ENCODE data around the gene IFNG.

Gene IFNG

DNA sequence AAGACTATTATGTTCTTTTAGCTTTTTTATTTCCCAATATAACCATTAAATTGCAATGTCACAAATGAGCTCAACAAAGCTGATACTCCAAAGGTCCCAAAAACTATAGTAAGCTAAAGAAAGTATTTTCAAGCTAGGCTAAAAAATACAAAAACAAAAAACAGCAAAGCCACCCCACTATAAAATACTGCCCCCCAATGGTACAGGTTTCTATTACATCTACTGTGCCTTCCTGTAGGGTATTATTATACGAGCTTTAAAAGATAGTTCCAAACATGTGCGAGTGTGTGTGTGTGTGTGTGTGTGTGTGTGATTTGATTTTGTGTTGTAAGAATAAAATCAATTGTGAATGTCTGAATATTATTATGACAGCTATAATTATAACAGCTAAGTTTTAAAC, 1.1 kb downstream of the IFNG start:
- no peak for DNase-seq
- no peaks in the 10 kb centered on the region for H3K9me3 ChIP-seq
- 0 out of 2 replicates have a peak, but pooled peaks cover 1% of the 10 kb centered on the region for H3K27me3 ChIP-seq

DNA sequence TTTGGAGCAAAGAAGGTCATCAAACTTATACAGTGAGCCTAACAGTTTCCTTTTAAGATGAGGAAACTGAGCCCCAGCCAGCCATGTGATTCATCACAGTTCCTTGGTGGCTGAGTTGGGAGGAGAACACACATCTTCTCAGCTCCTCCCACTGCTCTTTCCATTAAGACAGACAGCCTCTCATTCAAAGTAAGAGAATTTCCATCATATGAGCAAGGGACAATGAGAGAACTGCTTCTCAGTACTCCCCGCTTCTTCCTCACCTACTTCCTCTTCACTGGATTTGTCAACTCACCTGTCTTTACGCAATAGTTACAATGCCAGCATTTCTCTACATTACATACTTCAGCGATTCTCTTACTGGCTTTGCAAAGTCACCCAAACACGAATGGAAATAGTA, 2.2 kb downstream of the IFNG start:
- Histone ChIP-seq H3K27me3 (no peaks in the 10 kb centered on the region), H3K4me1 (no peaks in the 10 kb centered on the region), H3K4me3 (ENCODE audit: low read depth, low read length) (no peak overlapping the region), H3K9me3 (no peaks in the 10 kb centered on the region), H3K36me3 (no peaks in the 10 kb centered on the region)
- no peak for DNase-seq
- TF ChIP-seq CTCF (IDR thresholded peaks at IDR 0.05; ENCODE audit: low read depth, low read length) = no peak

More for the DNA sequence above, 1.1 kb downstream of the IFNG start:
- TF ChIP-seq CTCF (IDR thresholded peaks at IDR 0.05; ENCODE audit: low read depth, low read length) = peak; percentile 37
- Histone ChIP-seq H3K36me3 (no peaks in the 10 kb centered on the region), H3K4me3 (ENCODE audit: low read depth, low read length) (no peak overlapping the region), H3K4me1 (no peaks in the 10 kb centered on the region)

GRCh38 chr12:68156636-68157035, 2.9 kb downstream of the IFNG start:
- no peak for DNase-seq
- no peak overlapping the region for H3K4me3 ChIP-seq (ENCODE audit: low read depth, low read length)
- TF ChIP-seq CTCF (IDR thresholded peaks at IDR 0.05; ENCODE audit: low read depth, low read length) = no peak
- no peaks in the 10 kb centered on the region for H3K36me3 ChIP-seq
- no peaks in the 10 kb centered on the region for H3K27me3 ChIP-seq
- no peaks in the 10 kb centered on the region for H3K9me3 ChIP-seq
- H3K4me1 ChIP-seq = no peaks in the 10 kb centered on the region

GRCh38 chr12:68154779-68155178, 4.8 kb downstream of the IFNG start:
- TF ChIP-seq CTCF (IDR thresholded peaks at IDR 0.05; ENCODE audit: low read depth, low read length) = no peak
- Histone ChIP-seq H3K27me3 (no peaks in the 10 kb centered on the region), H3K4me3 (ENCODE audit: low read depth, low read length) (no peak overlapping the region), H3K36me3 (no peaks in the 10 kb centered on the region), H3K4me1 (no peaks in the 10 kb centered on the region), H3K9me3 (no peaks in the 10 kb centered on the region)
- no peak for DNase-seq

GRCh38 chr12:68148261-68148951, 11.1 kb downstream of the IFNG start:
- DNase-seq = no peak
- Histone ChIP-seq H3K4me1 (no peaks in the 10 kb centered on the region), H3K27me3 (no peaks in the 10 kb centered on the region), H3K4me3 (ENCODE audit: low read depth, low read length) (no peak overlapping the region), H3K9me3 (no peaks in the 10 kb centered on the region), H3K36me3 (no peaks in the 10 kb centered on the region)
- TF ChIP-seq CTCF (IDR thresholded peaks at IDR 0.05; ENCODE audit: low read depth, low read length) = no peak

DNA sequence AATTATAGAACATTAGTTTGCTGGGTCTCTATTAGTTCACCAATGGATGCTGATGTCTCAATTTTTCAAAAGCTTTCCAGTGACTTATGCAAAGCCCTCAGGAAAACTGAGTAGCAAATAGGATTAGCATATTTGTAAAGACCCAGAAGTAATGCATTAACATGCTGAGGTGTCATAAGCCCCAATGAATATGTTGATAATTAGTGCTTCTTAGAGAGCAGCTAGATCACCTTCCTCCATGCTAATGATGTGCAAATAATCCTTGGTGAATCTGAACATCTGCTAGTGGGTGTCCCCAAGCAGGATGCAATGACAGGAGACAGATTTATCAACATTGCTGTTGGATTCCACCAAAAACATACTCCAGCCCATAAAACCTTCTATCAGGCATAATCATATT, 19.0 kb downstream of the IFNG start:
- Histone ChIP-seq H3K9me3 (no peaks in the 10 kb centered on the region), H3K4me3 (ENCODE audit: low read depth, low read length) (no peak overlapping the region), H3K36me3 (no peaks in the 10 kb centered on the region), H3K4me1 (no peaks in the 10 kb centered on the region), H3K27me3 (0 out of 2 replicates have a peak, but pooled peaks cover 4% of the 10 kb centered on the region)
- TF ChIP-seq CTCF (IDR thresholded peaks at IDR 0.05; ENCODE audit: low read depth, low read length) = no peak
- DNase-seq = no peak

Measured in BE2C (cell line).